Measurements from ENCODE around the gene TBC1D9.
"Not testable (repeated sequence)": the region's sequence is repeated elsewhere in the genome, so short reads cannot be mapped to it uniquely, and the experiment has no call there.

TBC1D9 gene

DNA sequence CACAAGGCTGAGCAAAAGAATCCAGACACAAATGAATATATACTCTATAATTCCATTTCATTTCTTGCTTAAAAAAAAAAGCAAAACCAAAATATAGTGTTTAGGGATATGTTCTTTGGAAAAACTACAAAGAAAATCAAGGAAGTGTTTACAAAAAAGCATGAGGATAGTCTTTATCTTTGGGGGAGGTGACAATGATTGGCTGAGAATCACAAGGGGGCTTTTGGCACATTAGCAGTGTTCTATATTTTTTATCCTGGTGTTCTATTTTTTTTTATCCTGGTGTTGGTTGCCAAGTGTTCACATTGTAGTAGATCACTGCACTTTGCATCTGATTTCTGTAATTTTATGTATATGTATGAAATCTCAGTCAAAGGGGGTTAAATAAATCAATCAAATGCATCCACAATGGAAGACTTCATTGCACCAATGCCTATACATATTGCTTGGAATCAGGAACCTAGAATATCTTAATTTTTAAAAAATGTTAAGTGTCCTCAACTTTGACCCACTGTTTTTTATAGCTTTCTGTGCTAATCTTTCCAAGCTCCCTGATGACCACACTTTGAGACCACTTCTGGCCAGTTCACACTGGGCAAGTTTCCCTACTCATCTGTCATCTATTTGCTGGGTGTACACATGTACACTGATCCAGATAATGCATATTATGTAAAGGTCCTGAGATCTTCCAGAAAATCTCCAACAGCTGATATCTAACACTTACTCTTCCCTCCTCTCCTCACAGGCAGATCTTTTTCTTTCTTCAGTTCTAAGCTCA is 3.7 kb downstream of the TBC1D9 start:
- no peak for DNase-seq

- no peak for DNase-seq
These were observed 5.7 kb downstream of the TBC1D9 start for GRCh38 chr4:140750470-140750869.

DNA sequence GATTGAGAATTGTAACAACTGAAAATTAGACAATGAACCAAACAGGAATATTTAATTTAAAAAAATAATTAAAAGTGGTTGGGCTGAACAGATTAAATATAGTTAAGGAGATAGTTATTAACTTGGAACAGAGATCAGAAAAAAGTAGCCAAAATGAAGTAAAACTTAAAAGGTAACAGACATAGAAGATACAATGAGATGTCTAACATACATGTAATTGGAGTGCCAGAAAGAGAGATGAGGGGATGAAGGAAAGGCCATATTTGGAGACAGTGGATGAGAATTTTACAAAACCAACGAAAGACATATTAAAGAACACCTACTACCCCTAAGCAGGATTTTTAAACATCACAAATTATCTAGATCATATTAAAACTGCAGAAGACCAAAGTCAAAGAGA is 8.0 kb downstream of the TBC1D9 start:
- no peak for DNase-seq

GRCh38 chr4:140746546-140746945 is 9.6 kb downstream of the TBC1D9 start:
- DNase-seq = not testable (repeated sequence)

- DNase-seq = no peak
These were observed 11.8 kb downstream of the TBC1D9 start for GRCh38 chr4:140744421-140744820.

DNA sequence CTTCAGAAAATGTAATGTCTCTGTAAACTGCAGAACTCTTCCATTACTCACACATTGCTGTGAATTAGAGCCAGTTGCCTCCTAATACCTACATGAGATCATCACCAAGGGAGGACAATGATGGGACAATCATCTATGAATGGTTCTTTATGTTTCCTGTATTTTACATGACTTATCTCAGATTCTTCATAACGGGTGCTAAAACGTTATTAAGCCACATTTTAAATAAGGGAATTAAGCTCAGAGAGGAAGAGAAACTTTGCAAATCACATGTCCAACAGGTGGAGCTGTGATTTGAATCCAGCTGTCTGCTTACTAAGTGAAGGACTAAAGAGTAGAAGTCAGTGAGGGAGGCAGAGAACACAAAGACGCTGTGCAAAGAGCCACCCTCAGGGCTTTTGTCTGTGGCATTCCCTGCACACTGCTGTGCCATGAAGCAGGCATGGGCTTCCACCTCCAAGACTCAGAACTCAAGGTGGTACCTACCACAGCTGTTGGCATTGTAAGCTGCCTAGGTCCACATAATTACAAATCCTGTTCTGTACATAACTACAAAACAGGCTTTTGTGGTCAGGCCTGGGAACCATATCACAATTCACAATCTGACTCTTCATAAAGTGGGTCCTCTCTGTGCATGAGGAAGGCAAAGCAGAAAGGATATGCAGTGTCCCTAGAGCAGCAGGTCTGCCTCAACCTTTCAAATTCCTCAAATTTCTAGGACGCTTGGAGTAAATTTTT is 12.8 kb downstream of the TBC1D9 start:
- no peak for DNase-seq

GRCh38 chr4:140742838-140743193 is 13.4 kb downstream of the TBC1D9 start:
- DNase-seq = no peak

DNA sequence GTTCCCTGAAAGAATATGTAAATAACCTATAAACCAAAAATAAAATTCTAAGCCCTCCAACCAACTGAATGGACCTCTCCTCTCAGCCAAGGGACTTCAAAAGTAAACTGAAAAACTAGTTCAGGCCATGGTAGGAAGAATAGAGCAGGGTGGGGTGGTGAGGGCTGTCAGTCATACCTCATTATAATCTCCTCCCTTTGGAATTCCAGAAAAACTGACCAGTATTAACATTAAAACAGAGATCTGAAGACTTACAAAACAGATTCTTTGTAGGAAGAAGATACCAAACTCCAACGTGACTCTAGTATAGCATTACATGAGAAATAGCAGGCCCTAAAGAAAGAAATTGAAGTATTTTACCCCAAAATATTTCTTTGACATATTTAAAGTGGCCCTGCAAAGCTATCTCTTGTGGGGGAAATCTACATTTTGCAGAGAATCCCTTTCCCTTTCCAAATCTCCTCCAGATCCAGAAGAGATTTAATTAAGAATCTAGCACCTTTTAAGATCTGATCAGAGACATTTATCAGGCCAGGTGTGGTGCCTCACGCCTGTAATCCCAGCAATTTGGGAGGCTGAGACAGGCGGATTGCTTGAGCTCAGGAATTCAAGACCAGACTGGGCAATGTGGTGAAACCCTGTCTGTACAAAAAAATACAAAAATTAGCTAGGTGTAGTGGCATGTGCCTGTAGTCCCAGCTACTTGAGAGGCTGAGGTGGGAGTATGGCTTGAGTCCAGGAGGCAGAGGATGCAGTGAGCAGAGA is 15.1 kb downstream of the TBC1D9 start:
- no peak for DNase-seq

DNA sequence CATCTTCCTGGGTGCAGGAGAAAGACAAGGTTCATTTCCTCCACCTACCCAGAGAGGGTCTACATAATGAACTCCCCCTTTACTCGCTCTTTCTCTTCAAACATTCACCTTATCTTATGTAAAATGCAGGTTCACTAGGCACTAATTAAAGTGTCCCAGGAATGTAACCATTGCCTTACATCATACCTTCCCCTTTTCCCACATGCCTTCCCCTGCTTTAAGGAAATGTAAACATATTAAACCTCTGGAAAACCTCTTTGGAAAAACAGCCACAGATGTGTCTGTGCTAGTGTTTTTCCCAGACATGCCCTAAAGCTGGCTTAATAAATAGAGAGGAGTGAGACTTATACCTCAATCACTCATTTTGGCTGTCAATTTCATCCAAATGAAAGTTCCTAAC is 15.8 kb downstream of the TBC1D9 start:
- DNase-seq = no peak

- no peak for DNase-seq
These were observed 16.2 kb downstream of the TBC1D9 start for GRCh38 chr4:140739971-140740370.

DNA sequence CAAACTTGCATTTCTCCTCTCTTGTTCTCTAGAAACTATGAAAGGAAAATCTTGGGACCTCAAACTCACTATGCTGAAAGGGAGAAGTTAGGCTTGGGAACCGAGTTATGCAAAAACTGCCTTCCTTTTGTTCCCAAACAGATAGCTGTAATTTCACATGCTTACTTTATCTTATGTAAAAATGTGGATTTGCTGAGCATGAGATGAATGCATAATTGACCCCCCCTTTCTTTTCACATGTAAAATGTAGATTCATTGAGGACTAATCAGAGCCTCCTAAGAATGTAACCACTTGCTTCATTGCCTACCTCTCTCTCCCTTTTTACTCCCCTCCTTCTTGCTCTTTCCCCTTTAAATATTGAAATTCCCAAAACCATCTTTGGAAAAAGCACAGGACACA is 18.0 kb downstream of the TBC1D9 start:
- DNase-seq = no peak

DNA sequence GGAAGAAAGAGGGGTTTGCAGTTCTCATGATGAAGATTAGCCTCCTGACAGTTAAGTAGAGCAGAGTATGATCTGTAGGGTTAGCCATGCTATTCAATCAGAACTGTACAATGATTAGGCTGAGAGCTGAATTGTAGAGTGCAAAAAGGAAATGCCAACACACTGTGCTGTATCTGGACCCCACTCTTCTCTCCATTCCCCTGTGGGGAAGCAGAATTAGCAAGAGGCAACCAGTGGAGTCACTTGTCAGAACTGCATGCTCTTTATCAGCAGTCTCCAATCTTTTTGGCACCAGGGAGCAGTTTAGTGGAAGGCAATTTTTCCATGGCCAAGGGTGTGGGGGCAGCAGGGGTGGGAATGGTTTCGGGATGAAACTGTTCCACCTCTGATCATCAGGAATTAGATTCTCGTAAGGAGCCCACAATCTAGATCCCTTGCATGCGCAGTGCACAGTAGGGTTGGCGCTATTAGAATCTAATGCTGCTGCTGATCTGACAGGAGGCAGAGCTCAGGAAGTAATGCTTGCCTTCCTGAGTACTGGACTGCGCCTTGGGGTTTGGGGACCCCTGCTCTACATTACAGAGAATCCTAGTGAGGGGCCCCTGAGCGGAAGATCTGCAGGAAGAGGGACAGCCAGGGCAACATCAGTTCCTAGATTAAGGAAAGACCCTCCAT is 19.4 kb downstream of the TBC1D9 start:
- no peak for DNase-seq

DNA sequence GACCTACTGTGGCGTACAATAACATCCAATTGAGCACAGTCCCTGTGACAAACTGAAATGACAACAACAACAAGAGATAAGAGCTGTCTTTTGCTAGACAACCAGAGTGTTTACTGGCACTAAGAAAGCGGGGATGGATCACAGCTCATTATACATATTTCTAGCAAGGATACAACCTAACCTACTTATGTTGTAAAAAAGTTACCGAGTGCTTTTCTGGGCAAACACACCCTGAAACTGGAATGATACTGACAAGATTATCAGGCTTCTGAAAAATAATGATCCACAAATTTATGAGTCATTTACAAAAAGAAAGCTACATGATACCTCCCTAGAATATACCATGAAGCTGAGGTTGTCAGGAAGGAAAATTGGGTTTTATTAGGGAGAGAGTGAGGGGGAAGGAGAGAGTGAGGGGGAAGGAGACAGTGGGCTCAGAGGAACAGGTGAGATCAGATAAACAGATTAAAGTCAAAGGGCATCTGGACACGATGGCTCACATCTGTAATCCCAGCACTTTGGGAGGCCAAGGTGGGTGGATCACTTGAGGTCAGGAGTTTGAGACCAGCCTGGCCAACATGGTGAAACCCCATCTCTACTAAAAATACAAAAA is 20.3 kb downstream of the TBC1D9 start:
- no peak for DNase-seq

DNA sequence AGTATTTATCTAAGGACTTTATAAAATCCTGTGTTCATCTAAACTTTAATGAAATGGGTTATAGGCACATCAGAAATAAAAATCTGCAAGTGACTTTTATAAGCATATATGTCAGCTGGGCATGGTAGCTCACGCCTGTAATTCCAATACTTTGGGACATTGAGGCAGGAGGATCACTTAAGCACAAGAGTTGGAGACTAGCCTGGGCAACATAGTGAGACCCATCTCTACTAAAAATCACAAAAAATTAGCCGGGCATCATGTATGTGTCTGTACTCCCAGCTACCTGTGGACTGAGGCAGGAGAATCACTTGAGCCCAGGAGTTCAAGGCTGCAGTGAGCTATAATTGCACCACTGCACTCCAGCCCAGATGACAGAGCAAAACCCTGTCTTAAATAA is 20.9 kb downstream of the TBC1D9 start:
- no peak for DNase-seq

- DNase-seq = no peak
These were observed 23.4 kb downstream of the TBC1D9 start for GRCh38 chr4:140732780-140733179.

- no peak for DNase-seq
These were observed 26.7 kb downstream of the TBC1D9 start for GRCh38 chr4:140729344-140730049.

DNA sequence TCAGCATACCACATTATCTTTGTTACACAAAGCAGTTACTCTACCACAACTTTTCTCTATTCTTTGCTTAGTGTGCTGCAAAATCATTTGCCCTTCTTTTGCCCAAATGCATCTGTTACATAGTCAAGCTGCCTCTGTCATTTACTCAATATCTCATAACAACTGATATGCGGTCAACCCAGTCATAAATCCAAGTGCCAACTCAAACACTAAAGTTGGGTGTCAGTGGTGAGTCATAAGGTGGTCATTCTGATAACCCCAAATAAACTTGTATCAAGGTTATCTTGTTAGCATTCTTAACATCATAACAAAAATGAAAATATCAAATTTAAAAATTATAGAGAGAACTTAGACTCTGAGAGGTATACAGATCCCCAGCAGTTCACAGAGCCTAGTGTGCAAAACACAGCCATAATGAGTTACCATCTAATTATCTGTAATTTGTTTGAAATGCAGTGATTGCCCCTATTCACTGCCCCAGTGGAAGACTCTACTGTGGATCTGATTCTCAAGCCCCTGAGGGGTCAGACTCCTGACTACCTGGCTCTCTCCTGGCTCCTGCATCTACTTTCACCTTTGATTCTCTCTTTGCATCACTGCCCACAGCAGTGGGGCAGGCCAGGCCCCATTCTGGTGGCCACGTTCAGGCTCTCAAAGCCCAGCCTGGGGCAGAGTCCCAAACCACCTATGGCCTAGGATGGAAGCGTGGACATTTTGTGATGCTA is 29.2 kb downstream of the TBC1D9 start:
- DNase-seq = no peak

GRCh38 chr4:140725556-140725955 is 30.6 kb downstream of the TBC1D9 start:
- no peak for DNase-seq

DNA sequence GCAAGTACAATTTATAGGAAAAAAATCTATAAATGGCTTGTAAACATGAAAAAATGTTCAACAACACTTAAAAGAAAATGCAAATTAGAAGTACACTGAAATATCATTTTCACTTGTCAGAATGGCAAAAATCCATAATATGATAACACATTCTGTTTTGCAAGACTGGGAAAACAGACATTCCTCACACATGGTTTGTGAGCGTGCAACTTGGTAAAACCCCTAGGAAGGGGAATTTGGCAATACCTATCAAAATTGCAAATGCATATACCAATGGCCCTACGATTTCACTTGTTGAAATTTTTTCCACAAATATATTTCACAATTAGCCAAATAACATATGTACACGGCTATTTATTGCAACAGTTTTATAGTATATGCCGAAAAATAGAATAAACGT is 31.4 kb downstream of the TBC1D9 start:
- DNase-seq = no peak

- no peak for DNase-seq
These were observed 35.5 kb downstream of the TBC1D9 start for GRCh38 chr4:140720387-140721304.
